Measurements from ENCODE around the gene CSNK1G2.
A peak's percentile ranks its signal among the peaks of the same experiment; 100 is the strongest.

The CSNK1G2 gene

GRCh38 chr19:1992759-1993260, 51.8 kb downstream of the CSNK1G2 start:
- no peak overlapping the region for H3K27ac ChIP-seq (ENCODE audit: low read depth, low read length)

DNA sequence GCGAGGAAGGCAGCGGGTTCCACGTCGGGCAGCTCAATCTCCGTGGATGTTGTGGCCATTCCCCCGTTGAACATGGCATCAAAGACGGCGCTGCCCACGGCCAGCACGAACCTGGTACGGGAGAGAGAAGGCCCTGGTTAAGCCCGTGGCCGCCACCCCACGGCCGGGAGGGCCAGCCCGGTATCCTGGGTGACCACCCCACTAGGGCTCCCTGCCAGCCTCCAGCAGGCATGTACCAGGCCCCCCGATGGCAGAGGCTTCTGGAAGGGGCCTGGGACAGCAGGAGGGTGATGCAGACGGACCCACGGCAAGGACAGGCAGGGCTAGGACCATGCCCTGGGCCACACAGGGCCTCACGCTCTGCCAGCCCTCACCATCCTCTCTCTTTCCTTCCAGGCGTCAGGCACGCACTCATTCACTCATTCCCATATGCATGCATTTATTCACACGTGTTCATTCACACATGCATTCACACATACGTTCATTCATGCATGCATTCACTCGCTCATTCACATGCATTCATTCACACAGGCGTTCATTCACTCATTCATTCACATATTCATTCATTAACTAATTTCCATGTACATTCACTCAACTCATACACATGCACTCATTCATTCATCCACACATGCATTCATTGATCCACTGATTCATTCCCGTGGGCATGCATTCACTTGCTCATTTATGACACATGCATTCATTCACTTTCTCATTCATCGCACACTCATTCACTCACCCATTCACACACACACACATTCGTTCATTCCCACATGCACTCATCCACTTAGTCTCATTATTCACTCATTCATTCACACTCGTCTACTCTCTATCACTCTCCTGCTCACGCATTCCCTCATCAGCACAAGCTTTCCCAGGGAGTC, 56.6 kb downstream of the CSNK1G2 start:
- Histone ChIP-seq H3K27ac (ENCODE audit: low read depth, low read length) (no peak overlapping the region), H3K4me1 (ENCODE audit: control insufficient read depth, insufficient read depth, low read length) (no peaks in the 10 kb centered on the region), H3K9ac (ENCODE audit: low read length) (no peak overlapping the region), H3K27me3 (ENCODE audit: control insufficient read depth, insufficient read depth, low read length) (no peaks in the 10 kb centered on the region), H3K4me3 (ENCODE audit: low read length) (no peak overlapping the region), H3K36me3 (ENCODE audit: control insufficient read depth, insufficient read depth, low read length) (peaks cover 11% of the 10 kb centered on the region)

More at GRCh38 chr19:1992759-1993260, 51.8 kb downstream of the CSNK1G2 start:
- no peak overlapping the region for H3K4me3 ChIP-seq (ENCODE audit: low read length)
- H3K9ac ChIP-seq (ENCODE audit: low read length) = no peak overlapping the region
- H3K27me3 ChIP-seq (ENCODE audit: control insufficient read depth, insufficient read depth, low read length) = no peaks in the 10 kb centered on the region
- peaks cover 29% of the 10 kb centered on the region for H3K36me3 ChIP-seq (ENCODE audit: control insufficient read depth, insufficient read depth, low read length)
- H3K4me1 ChIP-seq (ENCODE audit: control insufficient read depth, insufficient read depth, low read length) = no peaks in the 10 kb centered on the region

GRCh38 chr19:1998712-1999708, 58.0 kb downstream of the CSNK1G2 start:
- Histone ChIP-seq H3K27ac (ENCODE audit: low read depth, low read length) (no peak overlapping the region), H3K27me3 (ENCODE audit: control insufficient read depth, insufficient read depth, low read length) (no peaks in the 10 kb centered on the region), H3K4me3 (ENCODE audit: low read length) (no peak overlapping the region), H3K36me3 (ENCODE audit: control insufficient read depth, insufficient read depth, low read length) (peaks cover 5% of the 10 kb centered on the region), H3K9ac (ENCODE audit: low read length) (no peak overlapping the region), H3K4me1 (ENCODE audit: control insufficient read depth, insufficient read depth, low read length) (no peaks in the 10 kb centered on the region)

DNA sequence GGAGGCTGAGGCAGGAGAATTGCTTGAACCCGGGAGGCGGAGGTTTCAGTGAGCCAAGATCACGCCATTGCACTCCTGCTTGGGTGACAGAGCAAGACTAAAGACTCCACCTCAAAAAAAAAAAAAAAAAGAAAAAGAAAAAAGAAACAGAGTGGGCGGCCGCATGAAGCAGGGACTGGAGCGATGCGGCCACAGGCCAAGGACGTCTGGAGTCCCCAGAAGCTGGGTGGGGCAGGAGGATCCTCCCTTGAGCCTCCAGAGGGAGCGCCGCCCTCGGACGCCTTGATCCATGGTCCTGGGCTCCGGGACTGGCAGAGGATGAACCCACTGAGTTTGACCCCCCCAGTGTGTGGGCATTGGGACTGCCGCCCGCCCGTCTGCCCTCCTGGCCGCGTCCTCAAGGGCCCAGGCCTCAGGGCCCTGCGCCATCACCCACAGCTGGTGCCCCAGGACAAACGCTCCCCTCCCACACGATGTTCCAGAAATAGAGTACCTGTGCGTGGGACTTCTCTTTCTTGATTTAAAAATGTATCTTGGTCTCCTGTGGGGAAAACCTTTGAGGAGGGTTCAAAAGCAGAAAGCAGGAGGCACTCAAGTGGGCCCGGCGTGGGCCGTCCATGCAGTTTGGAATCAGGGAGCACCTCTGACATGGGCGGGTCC, 59.0 kb downstream of the CSNK1G2 start:
- H3K4me3 ChIP-seq (ENCODE audit: low read length) = no peak overlapping the region
- peaks cover 5% of the 10 kb centered on the region for H3K36me3 ChIP-seq (ENCODE audit: control insufficient read depth, insufficient read depth, low read length)
- no peak overlapping the region for H3K9ac ChIP-seq (ENCODE audit: low read length)

GRCh38 chr19:2003874-2004273, 62.9 kb downstream of the CSNK1G2 start:
- Histone ChIP-seq H3K36me3 (ENCODE audit: control insufficient read depth, insufficient read depth, low read length) (no peaks in the 10 kb centered on the region), H3K4me1 (ENCODE audit: control insufficient read depth, insufficient read depth, low read length) (no peaks in the 10 kb centered on the region), H3K27ac (ENCODE audit: low read depth, low read length) (no peak overlapping the region), H3K9ac (ENCODE audit: low read length) (no peak overlapping the region), H3K4me3 (ENCODE audit: low read length) (no peak overlapping the region), H3K27me3 (ENCODE audit: control insufficient read depth, insufficient read depth, low read length) (no peaks in the 10 kb centered on the region)

More for the DNA sequence above, 59.0 kb downstream of the CSNK1G2 start:
- Histone ChIP-seq H3K4me1 (ENCODE audit: control insufficient read depth, insufficient read depth, low read length) (no peaks in the 10 kb centered on the region), H3K27me3 (ENCODE audit: control insufficient read depth, insufficient read depth, low read length) (no peaks in the 10 kb centered on the region), H3K27ac (ENCODE audit: low read depth, low read length) (no peak overlapping the region)

GRCh38 chr19:2010135-2010668, 69.2 kb downstream of the CSNK1G2 start:
- Histone ChIP-seq H3K27me3 (ENCODE audit: control insufficient read depth, insufficient read depth, low read length) (no peaks in the 10 kb centered on the region), H3K9ac (ENCODE audit: low read length) (no peak overlapping the region), H3K4me1 (ENCODE audit: control insufficient read depth, insufficient read depth, low read length) (no peaks in the 10 kb centered on the region), H3K27ac (ENCODE audit: low read depth, low read length) (no peak overlapping the region), H3K4me3 (ENCODE audit: low read length) (no peak overlapping the region), H3K36me3 (ENCODE audit: control insufficient read depth, insufficient read depth, low read length) (no peaks in the 10 kb centered on the region)

- Histone ChIP-seq H3K9ac (ENCODE audit: low read length) (no peak overlapping the region), H3K36me3 (ENCODE audit: control insufficient read depth, insufficient read depth, low read length) (no peaks in the 10 kb centered on the region), H3K27ac (ENCODE audit: low read depth, low read length) (no peak overlapping the region), H3K4me3 (ENCODE audit: low read length) (no peak overlapping the region), H3K4me1 (ENCODE audit: control insufficient read depth, insufficient read depth, low read length) (no peaks in the 10 kb centered on the region), H3K27me3 (ENCODE audit: control insufficient read depth, insufficient read depth, low read length) (no peaks in the 10 kb centered on the region)
Measured at GRCh38 chr19:2011169-2011568, 70.2 kb downstream of the CSNK1G2 start.

DNA sequence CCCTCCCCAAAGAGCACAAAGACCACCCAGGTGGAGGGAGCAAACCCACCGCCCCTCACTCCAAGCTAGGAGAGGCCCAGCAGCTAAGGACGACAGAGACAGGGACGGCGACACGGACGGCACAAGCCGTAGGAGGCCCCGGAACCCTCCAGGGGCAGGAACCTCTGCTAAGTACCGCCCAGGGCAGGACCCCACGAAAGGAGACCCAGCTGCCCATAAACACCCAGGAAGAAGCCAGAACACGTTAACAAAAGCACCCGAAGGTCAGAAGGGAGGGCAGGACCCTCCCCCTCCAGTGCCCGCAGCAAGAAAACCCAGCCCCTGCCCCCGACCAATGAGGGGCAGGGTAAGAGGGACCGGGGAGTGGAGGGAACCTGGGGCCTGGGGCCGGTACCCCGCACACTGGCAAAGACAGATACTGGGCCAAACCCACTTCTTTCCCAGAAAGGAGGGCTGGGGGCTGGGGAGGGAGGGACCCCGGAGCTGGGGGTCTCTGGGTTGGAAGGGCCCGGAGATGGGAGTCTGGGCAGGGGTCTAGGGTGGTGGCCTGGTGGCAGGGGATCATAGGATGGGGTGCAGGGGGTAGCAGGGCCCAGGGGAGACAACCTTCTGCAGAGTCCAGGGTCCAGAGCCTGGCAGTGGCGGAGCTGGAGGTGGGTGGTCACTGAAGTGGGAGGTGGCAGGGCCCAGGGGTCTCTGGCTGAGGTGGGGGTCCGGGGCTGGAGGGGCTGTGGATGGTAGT, 72.1 kb downstream of the CSNK1G2 start:
- Histone ChIP-seq H3K36me3 (ENCODE audit: control insufficient read depth, insufficient read depth, low read length) (no peaks in the 10 kb centered on the region), H3K4me3 (ENCODE audit: low read length) (no peak overlapping the region), H3K9ac (ENCODE audit: low read length) (no peak overlapping the region), H3K4me1 (ENCODE audit: control insufficient read depth, insufficient read depth, low read length) (no peaks in the 10 kb centered on the region), H3K27me3 (ENCODE audit: control insufficient read depth, insufficient read depth, low read length) (no peaks in the 10 kb centered on the region), H3K27ac (ENCODE audit: low read depth, low read length) (no peak overlapping the region)

DNA sequence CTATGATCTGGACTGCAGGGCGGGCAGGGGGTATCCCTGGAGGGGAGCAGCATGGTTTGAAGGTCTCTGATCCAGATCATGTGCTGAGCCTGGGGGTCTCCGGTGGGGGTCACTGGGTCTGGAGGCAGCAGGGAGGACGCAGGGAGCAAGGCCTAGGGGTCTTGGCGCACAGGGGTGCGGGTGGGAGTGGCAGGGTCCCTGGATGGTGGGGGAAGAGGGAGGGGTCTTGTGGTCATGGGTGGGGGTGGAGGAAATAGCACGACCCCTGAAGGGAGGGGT, 72.7 kb downstream of the CSNK1G2 start:
- H3K27ac ChIP-seq (ENCODE audit: low read depth, low read length) = no peak overlapping the region
- H3K36me3 ChIP-seq (ENCODE audit: control insufficient read depth, insufficient read depth, low read length) = no peaks in the 10 kb centered on the region
- no peak overlapping the region for H3K4me3 ChIP-seq (ENCODE audit: low read length)
- H3K9ac ChIP-seq (ENCODE audit: low read length) = no peak overlapping the region
- no peaks in the 10 kb centered on the region for H3K27me3 ChIP-seq (ENCODE audit: control insufficient read depth, insufficient read depth, low read length)
- no peaks in the 10 kb centered on the region for H3K4me1 ChIP-seq (ENCODE audit: control insufficient read depth, insufficient read depth, low read length)

DNA sequence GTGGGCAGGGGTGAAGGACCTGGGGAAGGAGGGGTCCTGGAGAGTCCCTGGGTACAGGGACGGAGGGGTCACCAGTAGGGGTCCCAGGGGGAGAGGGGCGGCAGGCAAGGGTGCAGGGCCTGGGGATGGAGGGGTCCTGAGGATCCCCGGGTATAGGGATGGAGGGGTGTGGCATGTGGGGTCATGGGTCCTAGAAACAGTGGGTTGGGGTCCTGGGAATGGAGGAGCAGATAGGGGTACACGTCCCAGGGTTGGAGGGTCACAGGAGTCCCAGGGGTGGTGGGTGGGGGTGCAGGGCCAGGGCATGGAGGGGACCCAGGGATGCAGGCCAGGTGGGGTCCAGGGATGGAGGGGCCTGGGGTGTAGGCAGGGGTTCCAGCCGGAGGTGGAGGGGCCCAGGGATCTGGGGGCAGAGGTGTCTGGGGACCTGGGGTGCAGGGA, 73.2 kb downstream of the CSNK1G2 start:
- Histone ChIP-seq H3K27me3 (ENCODE audit: control insufficient read depth, insufficient read depth, low read length) (no peaks in the 10 kb centered on the region), H3K36me3 (ENCODE audit: control insufficient read depth, insufficient read depth, low read length) (no peaks in the 10 kb centered on the region), H3K4me3 (ENCODE audit: low read length) (no peak overlapping the region), H3K4me1 (ENCODE audit: control insufficient read depth, insufficient read depth, low read length) (no peaks in the 10 kb centered on the region), H3K27ac (ENCODE audit: low read depth, low read length) (no peak overlapping the region), H3K9ac (ENCODE audit: low read length) (no peak overlapping the region)

GRCh38 chr19:2014731-2015607, 74.0 kb downstream of the CSNK1G2 start:
- no peaks in the 10 kb centered on the region for H3K27me3 ChIP-seq (ENCODE audit: control insufficient read depth, insufficient read depth, low read length)
- no peaks in the 10 kb centered on the region for H3K4me1 ChIP-seq (ENCODE audit: control insufficient read depth, insufficient read depth, low read length)
- H3K27ac ChIP-seq (ENCODE audit: low read depth, low read length) = peak overlapping the region; percentile 45
- H3K36me3 ChIP-seq (ENCODE audit: control insufficient read depth, insufficient read depth, low read length) = no peaks in the 10 kb centered on the region
- peak overlapping the region; percentile 78 for H3K4me3 ChIP-seq (ENCODE audit: low read length)
- no peak overlapping the region for H3K9ac ChIP-seq (ENCODE audit: low read length)

Measured in rectal smooth muscle tissue (tissue), 1 donor.